Measurements from ENCODE around the gene CLIC3.

CLIC3 gene

GRCh38 chr9:136997371-136997770 lies 1.0 kb upstream of the CLIC3 start:
- no peaks in the 10 kb centered on the region for H3K9me3 ChIP-seq (ENCODE audit: low read length)
- H3K4me1 ChIP-seq (ENCODE audit: insufficient read depth, low read length, severe bottlenecking), result peaks cover 27% of the 10 kb centered on the region
- H4K20me1 ChIP-seq (ENCODE audit: insufficient read depth, low read length), result no peaks in the 10 kb centered on the region
- no peak overlapping the region for H3K9ac ChIP-seq (ENCODE audit: low read length)
- no peaks in the 10 kb centered on the region for H3K9me2 ChIP-seq (ENCODE audit: low read depth, low read length)
- no peaks in the 10 kb centered on the region for H3K79me2 ChIP-seq (ENCODE audit: insufficient read depth, low read length)
- H3K4me2 ChIP-seq (ENCODE audit: low read length), result no peak overlapping the region
- H3K36me3 ChIP-seq (ENCODE audit: insufficient read depth, low read length), result no peaks in the 10 kb centered on the region; the same call in 1 of the 2 replicates
- H3F3A ChIP-seq (ENCODE audit: insufficient read depth, low read length), result no peaks in the 10 kb centered on the region
- no peak overlapping the region for H3K4me3 ChIP-seq (ENCODE audit: low read depth, low read length, poor library complexity, severe bottlenecking)
- TF ChIP-seq CTCF (IDR thresholded peaks at IDR 0.05; ENCODE audit: low read length) (no peak), EZH2 (IDR thresholded peaks at IDR 0.05; ENCODE audit: borderline replicate concordance, low read length) (no peak)
- H2AFZ ChIP-seq (ENCODE audit: low read length), result no peak overlapping the region
- H3K27ac ChIP-seq (ENCODE audit: low read depth, low read length, poor library complexity, severe bottlenecking), result no peak overlapping the region
- H3K27me3 ChIP-seq (ENCODE audit: insufficient read depth, low read length), result no peaks in the 10 kb centered on the region

GRCh38 chr9:136995772-136996311 lies 526 bp downstream of the CLIC3 start:
- Histone ChIP-seq H3K4me3 (ENCODE audit: low read depth, low read length, poor library complexity, severe bottlenecking) (no peak overlapping the region), H3K9me2 (ENCODE audit: low read depth, low read length) (no peaks in the 10 kb centered on the region), H3K4me2 (ENCODE audit: low read length) (no peak overlapping the region), H3K4me1 (ENCODE audit: insufficient read depth, low read length, severe bottlenecking) (peaks cover 27% of the 10 kb centered on the region), H3K79me2 (ENCODE audit: insufficient read depth, low read length) (no peaks in the 10 kb centered on the region), H3K9ac (ENCODE audit: low read length) (no peak overlapping the region), H3K36me3 (ENCODE audit: insufficient read depth, low read length) (no peaks in the 10 kb centered on the region; the same call in 1 of the 2 replicates), H3K27me3 (ENCODE audit: insufficient read depth, low read length) (no peaks in the 10 kb centered on the region), H3K9me3 (ENCODE audit: low read length) (no peaks in the 10 kb centered on the region), H2AFZ (ENCODE audit: low read length) (no peak overlapping the region), H3K27ac (ENCODE audit: low read depth, low read length, poor library complexity, severe bottlenecking) (no peak overlapping the region), H4K20me1 (ENCODE audit: insufficient read depth, low read length) (no peaks in the 10 kb centered on the region), H3F3A (ENCODE audit: insufficient read depth, low read length) (no peaks in the 10 kb centered on the region)
- TF ChIP-seq EZH2 (IDR thresholded peaks at IDR 0.05; ENCODE audit: borderline replicate concordance, low read length) (no peak), CTCF (IDR thresholded peaks at IDR 0.05; ENCODE audit: low read length) (no peak)

DNA sequence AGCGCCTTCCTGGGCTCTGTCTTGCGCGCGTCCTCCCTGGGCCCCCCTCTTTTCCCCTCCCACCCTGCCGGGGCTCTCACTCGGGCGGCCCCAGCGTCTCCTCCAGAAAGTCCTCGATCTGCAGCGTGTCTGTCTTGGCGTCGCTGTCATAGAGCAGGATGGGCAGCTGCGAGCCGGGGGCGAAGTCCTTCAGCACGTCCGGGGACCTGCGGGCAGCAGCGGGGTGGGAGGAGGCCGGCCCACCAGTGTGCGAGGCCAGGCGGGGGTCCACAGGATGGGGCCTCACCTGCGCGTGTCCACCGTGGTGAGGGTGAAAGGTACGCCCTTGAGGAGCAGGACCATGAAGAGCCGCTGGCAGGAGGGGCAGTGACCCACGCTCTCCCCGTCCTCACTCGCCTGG lies 1.0 kb downstream of the CLIC3 start:
- TF ChIP-seq CTCF (IDR thresholded peaks at IDR 0.05; ENCODE audit: low read length) (no peak), EZH2 (IDR thresholded peaks at IDR 0.05; ENCODE audit: borderline replicate concordance, low read length) (no peak)
- Histone ChIP-seq H3K4me1 (ENCODE audit: insufficient read depth, low read length, severe bottlenecking) (peaks cover 25% of the 10 kb centered on the region), H3K4me3 (ENCODE audit: low read depth, low read length, poor library complexity, severe bottlenecking) (no peak overlapping the region)

More for the DNA sequence above, 1.0 kb downstream of the CLIC3 start:
- Histone ChIP-seq H3K9me3 (ENCODE audit: low read length) (no peaks in the 10 kb centered on the region), H4K20me1 (ENCODE audit: insufficient read depth, low read length) (no peaks in the 10 kb centered on the region), H3K9me2 (ENCODE audit: low read depth, low read length) (no peaks in the 10 kb centered on the region), H3K79me2 (ENCODE audit: insufficient read depth, low read length) (no peaks in the 10 kb centered on the region), H2AFZ (ENCODE audit: low read length) (no peak overlapping the region), H3K27me3 (ENCODE audit: insufficient read depth, low read length) (no peaks in the 10 kb centered on the region), H3K36me3 (ENCODE audit: insufficient read depth, low read length) (no peaks in the 10 kb centered on the region; the same call in 1 of the 2 replicates), H3K9ac (ENCODE audit: low read length) (no peak overlapping the region), H3K4me2 (ENCODE audit: low read length) (no peak overlapping the region), H3F3A (ENCODE audit: insufficient read depth, low read length) (no peaks in the 10 kb centered on the region), H3K27ac (ENCODE audit: low read depth, low read length, poor library complexity, severe bottlenecking) (no peak overlapping the region)
